Measurements from ENCODE around the gene TTYH2.

GRCh38 chr17:74276051-74276476 is 62.7 kb downstream of the TTYH2 start:
- TF ChIP-seq, protein P1, sequence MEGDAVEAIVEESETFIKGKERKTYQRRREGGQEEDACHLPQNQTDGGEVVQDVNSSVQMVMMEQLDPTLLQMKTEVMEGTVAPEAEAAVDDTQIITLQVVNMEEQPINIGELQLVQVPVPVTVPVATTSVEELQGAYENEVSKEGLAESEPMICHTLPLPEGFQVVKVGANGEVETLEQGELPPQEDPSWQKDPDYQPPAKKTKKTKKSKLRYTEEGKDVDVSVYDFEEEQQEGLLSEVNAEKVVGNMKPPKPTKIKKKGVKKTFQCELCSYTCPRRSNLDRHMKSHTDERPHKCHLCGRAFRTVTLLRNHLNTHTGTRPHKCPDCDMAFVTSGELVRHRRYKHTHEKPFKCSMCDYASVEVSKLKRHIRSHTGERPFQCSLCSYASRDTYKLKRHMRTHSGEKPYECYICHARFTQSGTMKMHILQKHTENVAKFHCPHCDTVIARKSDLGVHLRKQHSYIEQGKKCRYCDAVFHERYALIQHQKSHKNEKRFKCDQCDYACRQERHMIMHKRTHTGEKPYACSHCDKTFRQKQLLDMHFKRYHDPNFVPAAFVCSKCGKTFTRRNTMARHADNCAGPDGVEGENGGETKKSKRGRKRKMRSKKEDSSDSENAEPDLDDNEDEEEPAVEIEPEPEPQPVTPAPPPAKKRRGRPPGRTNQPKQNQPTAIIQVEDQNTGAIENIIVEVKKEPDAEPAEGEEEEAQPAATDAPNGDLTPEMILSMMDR (IDR thresholded peaks at IDR 0.05; ENCODE audit: low read depth, low read length), result no peak
- TF ChIP-seq POLR2A (IDR thresholded peaks at IDR 0.05; ENCODE audit: extremely low read depth, insufficient read length) (no peak), MYC (IDR thresholded peaks at IDR 0.05; ENCODE audit: low read depth, low read length) (no peak)
- TF ChIP-seq, protein P2, sequence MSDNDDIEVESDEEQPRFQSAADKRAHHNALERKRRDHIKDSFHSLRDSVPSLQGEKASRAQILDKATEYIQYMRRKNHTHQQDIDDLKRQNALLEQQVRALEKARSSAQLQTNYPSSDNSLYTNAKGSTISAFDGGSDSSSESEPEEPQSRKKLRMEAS (IDR thresholded peaks at IDR 0.05; ENCODE audit: low read depth, low read length), result no peak

Data from NB4 (cell line).